K562 (cell line): ENCODE measurements around the gene SEMA4F. TPM values are rescaled to one million over a fixed set of nuclear protein-coding genes. Genes with fewer than 3 reads are reported as not detected.

Source experiments
- ATAC-seq: fragments of 200-7000 bp; cut with Tn5 transposase; 3 replicates; pipeline ENCODE4 v1.9.1; 2020; ENCODE audit warnings: moderate library complexity
- BruUV-seq: library from RNA; stranded (reverse); fragments of 400-500 nt; replicated peaks from 2 replicates; lab custom pipeline; 2021; lab: Mats Ljungman, UMichigan
- CTCF ChIA-PET: fragments of 300-600 bp; formaldehyde crosslinking; extraction: SDS; loops from one replicate; lab custom pipeline; 2021; ENCODE audit warnings: low intra/inter-chr PET ratio; lab: Yijun Ruan, JAX
- POLR2A ChIA-PET: fragments of 300-600, 350-650 bp; sonication (Branson Sonifier 250); formaldehyde crosslinking; extraction: SDS; loops from one replicate; lab custom pipeline; 2021; ENCODE audit warnings: antibody characterized with exemption, inconsistent platforms; lab: Yijun Ruan, JAX
- DNase-seq, 4 experiments: peaks; one replicate each; pipeline versions ENCODE4 v3.0.0 to v3.0.0-alpha.2; 2011 to 2018; ENCODE audit warnings: low spot score in 3 of 4, mixed read lengths in 3 of 4; ENCODE audit errors: extremely low read depth in 1 of 4
- FAIRE-seq: peaks from 2 replicates; lab custom pipeline; 2011; peaks lifted over from hg19 to GRCh38; lab: Jason Lieb, UNC
- H2AFZ ChIP-seq: 2 replicates; pipeline ENCODE4 v1.6.0; 2011; ENCODE audit warnings: low read depth, low read length, control low read depth, inconsistent platforms
- H3K27ac ChIP-seq: fragments of 200-600 bp; 3 replicates; pipeline ENCODE4 v1.8.0; 2011; ENCODE audit warnings: low read depth, mild to moderate bottlenecking, control low read depth, inconsistent platforms, low read length, moderate library complexity, mixed read lengths; ENCODE audit errors: extremely low read depth
- H3K27me3 ChIP-seq, 2 experiments: fragments of 300-600 bp in 1 of 2; 2 replicates in 1 of 2; 3 replicates in 1 of 2; pipeline versions ENCODE4 v1.6.0 to v1.8.0; 2011; ENCODE audit warnings: inconsistent platforms in 2 of 2, low read length in 2 of 2, mild to moderate bottlenecking in 1 of 2, mixed read lengths in 1 of 2, moderate library complexity in 1 of 2; ENCODE audit not compliant: control insufficient read depth in 2 of 2, insufficient read depth in 2 of 2
- H3K36me3 ChIP-seq: fragments of 300-600 bp; 3 replicates; pipeline ENCODE4 v1.8.0; 2011; ENCODE audit warnings: mild to moderate bottlenecking, low read length, inconsistent platforms; ENCODE audit not compliant: control insufficient read depth, insufficient read depth
- H3K4me1 ChIP-seq, 2 experiments: fragments of 200-600 bp in 1 of 2; replicated peaks in 1 of 2; 2 replicates in 1 of 2; 3 replicates in 1 of 2; pipeline versions ENCODE4 v1.5.1 to v1.8.0; 2011; ENCODE audit warnings: inconsistent platforms in 2 of 2, low read length in 2 of 2, mild to moderate bottlenecking in 1 of 2, mixed read lengths in 1 of 2, moderate library complexity in 1 of 2; ENCODE audit not compliant: control insufficient read depth in 2 of 2, insufficient read depth in 2 of 2
- H3K4me2 ChIP-seq: 2 replicates; pipeline ENCODE4 v1.6.1; 2011; ENCODE audit warnings: low read length, control low read depth, inconsistent platforms, mixed read lengths; ENCODE audit not compliant: insufficient read depth
- H3K4me3 ChIP-seq: fragments of 200-600 bp; sonication (generic), shearing (Covaris generic); 2 replicates; pipeline ENCODE4 v1.5.1; 2016; ENCODE audit warnings: control low read depth, inconsistent platforms
- H3K79me2 ChIP-seq: fragments of 200-600 bp; 3 replicates; pipeline ENCODE4 v1.8.0; 2011; ENCODE audit warnings: low read length, inconsistent platforms; ENCODE audit not compliant: control insufficient read depth, insufficient read depth
- H3K9ac ChIP-seq, 2 experiments: 2 replicates each; pipeline versions ENCODE4 v1.6.0 to v1.6.1; 2011; ENCODE audit warnings: low read depth in 2 of 2, low read length in 2 of 2, control low read depth in 1 of 2, inconsistent platforms in 1 of 2, mild to moderate bottlenecking in 1 of 2, mixed read lengths in 1 of 2; ENCODE audit not compliant: insufficient read depth in 1 of 2
- H3K9me1 ChIP-seq: one replicate; pipeline ENCODE4 v1.6.0; 2011; ENCODE audit warnings: inconsistent platforms, mild to moderate bottlenecking, low read length, moderate library complexity; ENCODE audit not compliant: control insufficient read depth, insufficient read depth
- H3K9me3 ChIP-seq: replicated peaks from 2 replicates; pipeline ENCODE4 v1.5.1; 2011; ENCODE audit warnings: low read depth, low read length, inconsistent platforms; ENCODE audit not compliant: control insufficient read depth, insufficient read depth
- H4K20me1 ChIP-seq: replicated peaks from 2 replicates; pipeline ENCODE4 v1.6.1; 2011; ENCODE audit warnings: low read length, inconsistent platforms, mixed read lengths; ENCODE audit not compliant: control insufficient read depth, insufficient read depth
- ATF4 ChIP-seq: fragments of 450-650 bp; formaldehyde crosslinking; IDR thresholded peaks from 2 replicates; pipeline ENCODE4 v1.4.0; 2022; ENCODE audit warnings: mild to moderate bottlenecking, moderate library complexity
- CHD4 ChIP-seq: fragments of 200-600 bp; sonication (generic); IDR thresholded peaks from 3 replicates; pipeline ENCODE4 v1.6.1; 2012; ENCODE audit warnings: low read depth, mild to moderate bottlenecking, mixed read lengths, low read length, inconsistent platforms; ENCODE audit not compliant: insufficient read depth, insufficient replicate concordance, poor library complexity, severe bottlenecking
- CREB1 ChIP-seq, 2 experiments: sonication (generic) in 1 of 2; formaldehyde crosslinking in 1 of 2; IDR thresholded peaks; 2 replicates each; pipeline versions ENCODE4 v1.6.1 to v1.8.0; 2012 to 2022; ENCODE audit warnings: inconsistent platforms in 1 of 2, mild to moderate bottlenecking in 1 of 2, missing genetic modification reagents in 1 of 2, moderate library complexity in 1 of 2
- CTBP1 ChIP-seq: fragments of 450-650 bp; IDR thresholded peaks from 2 replicates; pipeline ENCODE4 v1.6.1; 2016; ENCODE audit warnings: borderline replicate concordance
- FOXK2 ChIP-seq, 2 experiments: fragments of 450-650 bp; IDR thresholded peaks in 1 of 2; conservative IDR thresholded peaks in 1 of 2; 2 replicates each; pipeline ENCODE4 v1.6.1; 2016; ENCODE audit warnings: low read depth in 2 of 2, mild to moderate bottlenecking in 1 of 2
- IFI16 ChIP-seq: fragments of 250-450 bp; sonication (Bioruptor Pico); IDR thresholded peaks from 2 replicates; pipeline ENCODE4 v2.1.2; 2022; ENCODE audit warnings: mild to moderate bottlenecking, inconsistent platforms
- POLR2A ChIP-seq: fragments of 450-650 bp; conservative IDR thresholded peaks from 2 replicates; pipeline ENCODE4 v1.6.1; 2016
- PREB ChIP-seq: sonication (generic); formaldehyde crosslinking; IDR thresholded peaks from 2 replicates; pipeline ENCODE4 v1.8.1; 2023; ENCODE audit warnings: mild to moderate bottlenecking, missing genetic modification reagents
- RBM15 ChIP-seq: fragments of 200-400 bp; formaldehyde crosslinking; IDR thresholded peaks from 2 replicates; pipeline ENCODE4 v1.6.1; 2018; ENCODE audit warnings: mild to moderate bottlenecking, low read length, moderate library complexity; ENCODE audit not compliant: insufficient read depth
- RBM34 ChIP-seq: fragments of 200-400 bp; formaldehyde crosslinking; IDR thresholded peaks from 2 replicates; pipeline ENCODE4 v1.6.1; 2018; ENCODE audit warnings: low read length, borderline replicate concordance; ENCODE audit not compliant: insufficient read depth
- RUNX1 ChIP-seq: sonication (generic); IDR thresholded peaks from 2 replicates; pipeline ENCODE4 v1.6.1; 2016; ENCODE audit warnings: antibody characterized with exemption, low read depth
- SMARCA5 ChIP-seq: fragments of 450-650 bp; IDR thresholded peaks from 2 replicates; pipeline ENCODE4 v1.6.1; 2016
- WGBS: fragments of 100-300 bp; shearing (Covaris generic); methylation state at CpG from one replicate; pipeline ENCODE4 v1.1.6; 2016; ENCODE audit warnings: low coverage, mixed read lengths; ENCODE audit not compliant: insufficient coverage; ENCODE audit errors: missing lambda C conversion rate; 5-methylcytosine and 5-hydroxymethylcytosine counted together
- in situ Hi-C: fragments of 300-500 bp; cut with MboI; formaldehyde crosslinking; loops from 4 replicates; pipeline ENCODE4 v1.15.0; 2018; ENCODE audit warnings: inconsistent platforms, mixed read lengths
- intact Hi-C: fragments of 100-400 bp; cut with micrococcal nuclease; formaldehyde crosslinking; loops from 2 replicates; pipeline ENCODE4 v1.14.2; 2022
- polyA plus RNA-seq, 8 experiments: library from polyadenylated mRNA; depleted of rRNA in 4 of 8; stranded (reverse) in 5 of 8; unstranded in 3 of 8; fragments of >200 nt; fragmentation: Nextera tagmentation in 2 of 8; fragmentation: Illumina TruSeq in 1 of 8; extraction: Ambion mirVana in 2 of 8; extraction: Trizol in 1 of 8; gene quantifications; 2 replicates each; pipeline versions ENCODE4 v1.2.1 to v1.2.3, GENCODE V29; 2011 to 2014; ENCODE audit warnings: inconsistent platforms in 1 of 8, missing spikeins in 1 of 8
- total RNA-seq, 7 experiments: library from RNA; depleted of rRNA in 6 of 7; stranded (reverse); fragments of >200 nt in 6 of 7; fragmentation: Illumina TruSeq in 2 of 7; extraction: Trizol in 2 of 7; gene quantifications; 2 replicates each; pipeline versions ENCODE4 v1.2.1 to v1.2.3, GENCODE V29; 2011 to 2021; ENCODE audit warnings: low replicate concordance in 1 of 7
- TF ChIP-seq, protein P1 (sequence below): fragments of 250-450 bp; sonication (Bioruptor Pico); IDR thresholded peaks from 2 replicates; pipeline ENCODE4 v1.4.0; 2020; ENCODE audit warnings: mild to moderate bottlenecking, moderate library complexity
- TF ChIP-seq, protein P2 (sequence below): sonication (generic); formaldehyde crosslinking; IDR thresholded peaks from 2 replicates; pipeline ENCODE4 v1.8.0; 2022; ENCODE audit warnings: mild to moderate bottlenecking, missing genetic modification reagents

SEMA4F gene
- total and polyA plus RNA-seq, 9 of the 15 experiments (the other 6 are each of a cell fraction or from before 2014, with no cell fraction given), result 0.08 to 1.6 (median 0.33) TPM

- no peaks in the 10 kb centered on the region for H3K9me1 ChIP-seq
- H4K20me1 ChIP-seq, result no peaks in the 10 kb centered on the region
- no peak overlapping the region; a peak in 1 of 4 replicates for H3K9ac ChIP-seq
- H3K4me2 ChIP-seq, result peak overlapping the region; percentile 86
- TF ChIP-seq PREB (CRISPR knock-in tag) (no peak), CHD4 (no peak), IFI16 (no peak), CREB1 (IDR thresholded peaks at IDR 0.05) (no peak), CREB1 (CRISPR knock-in tag; IDR thresholded peaks at IDR 0.05) (no peak), POLR2A (no peak), CTBP1 (no peak), RBM34 (no peak), FOXK2 (conservative IDR thresholded peaks at IDR 0.05 in 1 of 2, IDR thresholded peaks at IDR 0.05 in 1 of 2; ENCODE audit: low read depth in 2 of 2) (no peak), SMARCA5 (no peak), RBM15 (no peak), RUNX1 (no peak), ATF4 (CRISPR knock-in tag) (no peak)
- TF ChIP-seq, protein P1, sequence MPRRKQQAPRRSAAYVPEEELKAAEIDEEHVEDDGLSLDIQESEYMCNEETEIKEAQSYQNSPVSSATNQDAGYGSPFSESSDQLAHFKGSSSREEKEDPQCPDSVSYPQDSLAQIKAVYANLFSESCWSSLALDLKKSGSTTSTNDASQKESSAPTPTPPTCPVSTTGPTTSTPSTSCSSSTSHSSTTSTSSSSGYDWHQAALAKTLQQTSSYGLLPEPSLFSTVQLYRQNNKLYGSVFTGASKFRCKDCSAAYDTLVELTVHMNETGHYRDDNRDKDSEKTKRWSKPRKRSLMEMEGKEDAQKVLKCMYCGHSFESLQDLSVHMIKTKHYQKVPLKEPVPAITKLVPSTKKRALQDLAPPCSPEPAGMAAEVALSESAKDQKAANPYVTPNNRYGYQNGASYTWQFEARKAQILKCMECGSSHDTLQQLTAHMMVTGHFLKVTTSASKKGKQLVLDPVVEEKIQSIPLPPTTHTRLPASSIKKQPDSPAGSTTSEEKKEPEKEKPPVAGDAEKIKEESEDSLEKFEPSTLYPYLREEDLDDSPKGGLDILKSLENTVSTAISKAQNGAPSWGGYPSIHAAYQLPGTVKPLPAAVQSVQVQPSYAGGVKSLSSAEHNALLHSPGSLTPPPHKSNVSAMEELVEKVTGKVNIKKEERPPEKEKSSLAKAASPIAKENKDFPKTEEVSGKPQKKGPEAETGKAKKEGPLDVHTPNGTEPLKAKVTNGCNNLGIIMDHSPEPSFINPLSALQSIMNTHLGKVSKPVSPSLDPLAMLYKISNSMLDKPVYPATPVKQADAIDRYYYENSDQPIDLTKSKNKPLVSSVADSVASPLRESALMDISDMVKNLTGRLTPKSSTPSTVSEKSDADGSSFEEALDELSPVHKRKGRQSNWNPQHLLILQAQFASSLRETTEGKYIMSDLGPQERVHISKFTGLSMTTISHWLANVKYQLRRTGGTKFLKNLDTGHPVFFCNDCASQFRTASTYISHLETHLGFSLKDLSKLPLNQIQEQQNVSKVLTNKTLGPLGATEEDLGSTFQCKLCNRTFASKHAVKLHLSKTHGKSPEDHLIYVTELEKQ, result no peak
- TF ChIP-seq, protein P2, sequence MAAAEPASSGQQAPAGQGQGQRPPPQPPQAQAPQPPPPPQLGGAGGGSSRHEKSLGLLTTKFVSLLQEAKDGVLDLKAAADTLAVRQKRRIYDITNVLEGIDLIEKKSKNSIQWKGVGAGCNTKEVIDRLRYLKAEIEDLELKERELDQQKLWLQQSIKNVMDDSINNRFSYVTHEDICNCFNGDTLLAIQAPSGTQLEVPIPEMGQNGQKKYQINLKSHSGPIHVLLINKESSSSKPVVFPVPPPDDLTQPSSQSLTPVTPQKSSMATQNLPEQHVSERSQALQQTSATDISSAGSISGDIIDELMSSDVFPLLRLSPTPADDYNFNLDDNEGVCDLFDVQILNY, result no peak
- TF ChIP-seq, all 486 proteins: peak for 0
- ATAC-seq (no peak), DNase-seq (no peak), FAIRE-seq (peak; percentile 51)
- Histone ChIP-seq H3K79me2 (no peaks in the 10 kb centered on the region), H3K36me3 (no peaks in the 10 kb centered on the region), H2AFZ (peak overlapping the region; percentile 89; the same call in 1 of the 2 replicates), H3K27ac (no peak overlapping the region), H3K9me3 (no peaks in the 10 kb centered on the region), H3K4me3 (no peak overlapping the region), H3K27me3 (peaks cover 14 to 30% of the 10 kb centered on the region in 2 experiments), H3K4me1 (peaks cover 0 to 7% of the 10 kb centered on the region in 2 experiments; a peak in 2 of 5 replicates)
- BruUV-seq, result no TSS peak
- in situ Hi-C loops (loop anchor here (25.0 kb wide), 1 partner anchor 896 kb away; no protein-coding TSS in a partner anchor), intact Hi-C loops (loop anchor here (1.0 to 2.0 kb wide), 2 partner anchors 25 to 160 kb away; no protein-coding TSS in a partner anchor)
- POLR2A ChIA-PET, result no interaction called here
- CTCF ChIA-PET, result interaction anchor here (1.6 kb wide), 1 partner anchor 160 kb away, joined by 12 read pairs; no protein-coding TSS in a partner anchor
- 7% methylated on average over 6 of the region's 6 CpGs for WGBS
Measured at GRCh38 chr2:74715880-74716279, 61.8 kb downstream of the SEMA4F start.
